Right atrium auricular region (tissue), 2 donors: ENCODE results near the gene IL2RA. TPM values are rescaled to one million over a fixed set of nuclear protein-coding genes. Genes with fewer than 3 reads are reported as not detected.
A peak's percentile ranks its signal among the peaks of the same experiment; 100 is the strongest.
"Not testable (repeated sequence)": the region's sequence is repeated elsewhere in the genome, so short reads cannot be mapped to it uniquely, and the experiment has no call there.

Experiments used
- DNase-seq: peaks from one replicate; pipeline ENCODE4 v3.0.0-alpha.2; 2019; ENCODE audit warnings: low spot score
- H3K27ac ChIP-seq, 2 donors: fragments of 200-600 bp; sonication (generic); 1 replicate in 1 of 2; 2 replicates in 1 of 2; pipeline ENCODE4 v1.5.1; 2016 to 2019
- H3K27me3 ChIP-seq, 2 donors: fragments of 200-600 bp; sonication (generic); one replicate each; pipeline versions ENCODE4 v1.5.1 to v1.6.0; 2017 to 2019
- H3K36me3 ChIP-seq: fragments of 200-600 bp; sonication (generic); one replicate; pipeline ENCODE4 v1.5.1; 2016
- H3K4me1 ChIP-seq, 2 donors: fragments of 200-600 bp; sonication (generic); one replicate each; pipeline versions ENCODE4 v1.5.1 to v1.6.0; 2017 to 2019
- H3K4me3 ChIP-seq, 2 donors: fragments of 200-600 bp; sonication (generic); 1 replicate in 1 of 2; 2 replicates in 1 of 2; pipeline ENCODE4 v1.5.1; 2017 to 2019; ENCODE audit warnings: mild to moderate bottlenecking in 1 of 2, moderate library complexity in 1 of 2
- H3K9me3 ChIP-seq, 2 donors: fragments of 200-600 bp; sonication (generic); one replicate each; pipeline ENCODE4 v1.5.1; 2019
- CTCF ChIP-seq, 2 donors: fragments of 200-600 bp; sonication (generic); IDR thresholded peaks; one replicate each; pipeline ENCODE4 v1.5.1; 2019; ENCODE audit warnings: antibody characterized with exemption in 2 of 2
- total RNA-seq, 2 donors: library from RNA; depleted of rRNA; stranded (reverse); fragments of >200 nt; gene quantifications; one replicate each; pipeline ENCODE4 v1.1.0, GENCODE V29; 2016

IL2RA gene
- total RNA-seq, 2 donors from 2014 or later = 0.16 to 0.30 TPM

- Histone ChIP-seq H3K4me3 (no peak overlapping the region), H3K9me3 (no peaks in the 10 kb centered on the region), H3K4me1 (peaks cover 0 to 5% of the 10 kb centered on the region in 2 donors), H3K27ac (no peak overlapping the region), H3K36me3 (no peaks in the 10 kb centered on the region), H3K27me3 (no peaks in the 10 kb centered on the region)
- DNase-seq = peak; percentile 32
- no peak for TF ChIP-seq CTCF (IDR thresholded peaks at IDR 0.05)
Measured at GRCh38 chr10:6065406-6065805, 3.2 kb upstream of the IL2RA start.

GRCh38 chr10:6064726-6065125 is 2.6 kb upstream of the IL2RA start:
- H3K36me3 ChIP-seq, H3K9me3 ChIP-seq, H3K27ac ChIP-seq, DNase-seq, H3K4me1 ChIP-seq, H3K4me3 ChIP-seq, H3K27me3 ChIP-seq: not testable (repeated sequence)

GRCh38 chr10:6064119-6064518 is 2.0 kb upstream of the IL2RA start:
- Histone ChIP-seq H3K27ac (no peak overlapping the region), H3K4me1 (peaks cover 0 to 5% of the 10 kb centered on the region in 2 donors), H3K9me3 (no peaks in the 10 kb centered on the region), H3K27me3 (no peaks in the 10 kb centered on the region), H3K36me3 (no peaks in the 10 kb centered on the region), H3K4me3 (no peak overlapping the region)
- DNase-seq = no peak
- no peak for TF ChIP-seq CTCF (IDR thresholded peaks at IDR 0.05)

- peaks cover 0 to 5% of the 10 kb centered on the region in 2 donors for H3K4me1 ChIP-seq
- no peaks in the 10 kb centered on the region for H3K27me3 ChIP-seq
- no peak for DNase-seq
- no peaks in the 10 kb centered on the region for H3K9me3 ChIP-seq
- no peak for TF ChIP-seq CTCF (IDR thresholded peaks at IDR 0.05)
- no peak overlapping the region for H3K4me3 ChIP-seq
- H3K27ac ChIP-seq = no peak overlapping the region
- H3K36me3 ChIP-seq = no peaks in the 10 kb centered on the region
Measured at GRCh38 chr10:6061056-6061455, 1.1 kb downstream of the IL2RA start.

- no peaks in the 10 kb centered on the region for H3K36me3 ChIP-seq
- peak; percentile 38 for DNase-seq
- no peaks in the 10 kb centered on the region for H3K4me1 ChIP-seq
- TF ChIP-seq CTCF (IDR thresholded peaks at IDR 0.05) = no peak
- H3K27ac ChIP-seq = no peak overlapping the region
- H3K4me3 ChIP-seq = no peak overlapping the region
- H3K9me3 ChIP-seq = no peaks in the 10 kb centered on the region
- H3K27me3 ChIP-seq = no peaks in the 10 kb centered on the region
Measured at GRCh38 chr10:6059506-6059905, 2.7 kb downstream of the IL2RA start.

- Histone ChIP-seq H3K4me3 (no peak overlapping the region), H3K4me1 (peaks cover 0 to 5% of the 10 kb centered on the region in 2 donors), H3K36me3 (no peaks in the 10 kb centered on the region), H3K9me3 (no peaks in the 10 kb centered on the region), H3K27me3 (no peaks in the 10 kb centered on the region), H3K27ac (no peak overlapping the region)
- TF ChIP-seq CTCF (IDR thresholded peaks at IDR 0.05) = no peak
- DNase-seq = no peak
Measured at GRCh38 chr10:6058682-6059475, 3.3 kb downstream of the IL2RA start.
